SW480 (cell line): ENCODE results near the gene KNG1.
"Not testable (repeated sequence)": the region's sequence is repeated elsewhere in the genome, so short reads cannot be mapped to it uniquely, and the experiment has no call there.

Experiments
- DNase-seq: peaks from one replicate; pipeline ENCODE4 v3.0.0-alpha.2; 2016; ENCODE audit warnings: low spot score

Gene KNG1

DNA sequence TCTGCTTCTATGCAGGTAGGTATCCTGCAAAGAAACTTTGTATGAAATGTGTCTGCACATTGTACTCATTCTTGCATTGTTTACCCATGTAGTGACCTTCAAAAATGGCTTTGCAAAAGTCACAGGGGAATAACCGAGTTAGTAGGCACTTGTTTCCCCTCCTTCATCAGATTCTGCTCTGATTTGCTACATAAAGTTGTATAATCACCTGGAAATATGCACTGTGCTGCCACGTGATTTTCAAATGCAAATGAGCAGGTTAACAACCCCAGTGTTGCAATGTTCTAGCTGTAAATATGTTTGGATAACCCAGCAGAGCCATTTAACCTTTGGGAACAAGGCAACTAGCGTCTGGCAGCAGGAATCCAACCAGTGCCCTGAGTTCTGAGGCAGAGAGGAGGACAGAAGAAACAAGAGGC, at the start of gene KNG1:
Gene KNG1, plus strand, starts transcription at position 321 of the 419 bp plus-strand sequence. CDS start 184 bp downstream, outside the sequence.
- no peak for DNase-seq

- no peak for DNase-seq
These were observed 48.7 kb upstream of the KNG1 start for GRCh38 chr3:186668426-186668825.

GRCh38 chr3:186669378-186670084, 47.6 kb upstream of the KNG1 start:
- peak; percentile 57 for DNase-seq

GRCh38 chr3:186670155-186670554, 47.0 kb upstream of the KNG1 start:
- DNase-seq: no peak

DNA sequence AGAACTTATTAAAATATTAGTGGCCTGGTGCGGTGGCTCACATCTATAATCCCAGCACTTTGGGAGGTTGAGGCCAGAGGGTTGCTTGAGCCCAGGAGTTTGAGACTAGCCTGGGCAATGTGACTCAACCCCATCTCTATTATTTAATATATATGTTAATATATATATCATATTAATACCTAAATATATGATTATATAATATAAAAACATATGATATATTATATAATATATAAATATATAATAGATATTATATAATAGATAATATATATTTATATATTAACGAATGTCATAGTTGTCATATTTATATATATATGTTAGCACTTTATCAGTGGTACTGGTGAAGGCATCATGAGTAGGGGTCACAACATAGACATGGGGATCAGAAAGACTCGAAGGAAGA, 46.1 kb upstream of the KNG1 start:
- no peak for DNase-seq

DNA sequence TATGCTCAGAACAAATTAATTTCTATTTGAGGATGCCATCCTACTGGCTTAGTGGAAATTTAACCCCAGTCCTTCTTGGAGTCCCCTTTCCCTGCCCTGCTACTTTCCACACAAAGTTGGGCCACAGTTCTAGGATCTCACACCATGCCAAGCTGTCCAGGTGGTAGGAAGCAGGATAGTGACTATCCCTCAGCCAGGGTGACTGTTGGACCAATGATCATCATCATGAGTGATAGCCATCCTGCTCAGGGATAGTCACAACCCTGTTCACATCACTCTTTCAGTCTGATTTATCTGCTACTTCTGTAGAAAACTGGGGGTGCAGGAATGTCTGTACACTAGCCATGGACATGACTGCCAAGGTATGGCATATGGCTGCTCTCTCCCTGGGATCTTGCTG, 38.6 kb upstream of the KNG1 start:
- DNase-seq: no peak

GRCh38 chr3:186679151-186679550, 38.0 kb upstream of the KNG1 start:
- no peak for DNase-seq

DNA sequence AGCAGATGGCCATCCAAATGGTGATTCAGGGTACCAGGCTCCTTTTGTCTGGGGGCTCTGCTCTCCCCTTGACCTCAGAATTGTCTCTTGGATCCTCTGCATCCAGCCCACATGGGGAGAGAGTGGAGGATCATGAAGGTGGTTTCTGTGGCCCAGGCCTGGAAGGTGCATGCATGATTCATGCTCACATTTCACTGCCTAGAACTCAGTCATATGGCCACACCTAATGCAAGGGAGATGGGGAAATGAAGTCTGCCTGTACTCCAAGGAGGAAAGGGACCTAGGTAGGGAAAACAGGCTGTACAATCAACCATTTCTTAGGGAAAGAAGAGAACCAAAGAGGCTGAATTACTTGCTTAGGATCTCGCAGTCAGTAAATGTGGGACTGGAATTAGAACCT, 36.3 kb upstream of the KNG1 start:
- DNase-seq: no peak

- no peak for DNase-seq
These were observed 34.3 kb upstream of the KNG1 start for GRCh38 chr3:186682812-186683211.

- no peak for DNase-seq
These were observed 33.2 kb upstream of the KNG1 start for GRCh38 chr3:186683979-186684378.

GRCh38 chr3:186686475-186686874, 30.7 kb upstream of the KNG1 start:
- DNase-seq: not testable (repeated sequence)

DNA sequence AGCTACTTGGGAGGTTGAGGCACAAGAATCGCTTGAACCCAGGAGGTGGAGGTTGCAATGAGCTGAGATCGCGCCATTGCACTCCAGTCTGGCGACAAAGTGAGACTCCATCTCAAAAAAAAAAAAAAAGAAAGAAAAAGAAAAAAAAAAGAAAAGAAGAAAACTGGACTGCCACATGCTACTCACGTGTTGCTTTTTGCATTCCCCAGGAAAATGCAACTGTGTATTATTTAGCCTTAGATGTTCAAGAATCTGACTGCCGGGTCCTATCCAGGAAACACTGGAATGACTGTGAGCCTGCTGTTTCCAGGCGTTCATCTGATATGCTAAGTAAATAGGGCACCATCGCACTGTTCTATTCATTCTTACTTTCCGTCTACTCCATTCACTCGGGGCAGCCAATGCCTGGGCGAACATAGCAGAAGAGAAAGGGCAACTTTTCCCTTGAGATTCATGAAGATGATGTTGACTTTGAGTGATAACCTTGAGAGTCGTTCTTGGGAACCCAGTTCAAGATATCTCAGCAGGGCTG, 30.0 kb upstream of the KNG1 start:
- DNase-seq: no peak

- DNase-seq: not testable (repeated sequence)
These were observed 26.9 kb upstream of the KNG1 start for GRCh38 chr3:186690304-186690703.

DNA sequence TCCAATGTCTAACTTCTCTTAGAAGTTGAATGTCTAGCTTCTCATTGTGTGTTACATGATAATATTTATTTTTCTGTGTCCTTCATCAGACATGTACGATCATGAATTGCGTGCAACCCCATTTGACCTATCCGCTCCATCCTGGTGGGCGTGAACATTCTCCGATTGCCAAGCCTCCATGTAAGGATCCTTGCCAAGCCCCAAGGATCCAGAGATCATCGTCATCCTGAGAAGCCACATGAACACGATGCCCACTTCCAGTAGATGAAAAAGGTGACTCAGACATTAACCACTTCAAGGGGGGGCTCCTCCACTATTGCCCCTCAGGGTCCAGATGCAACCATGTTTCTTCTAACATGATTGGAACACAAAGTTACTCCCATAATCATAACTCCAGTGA, 25.5 kb upstream of the KNG1 start:
- DNase-seq: no peak

- no peak for DNase-seq
These were observed 23.3 kb upstream of the KNG1 start for GRCh38 chr3:186693843-186694242.

- DNase-seq: no peak
These were observed 22.7 kb upstream of the KNG1 start for GRCh38 chr3:186694288-186695032.

- DNase-seq: no peak
These were observed 20.6 kb upstream of the KNG1 start for GRCh38 chr3:186696522-186696921.

GRCh38 chr3:186697510-186697909, 19.6 kb upstream of the KNG1 start:
- no peak for DNase-seq

DNA sequence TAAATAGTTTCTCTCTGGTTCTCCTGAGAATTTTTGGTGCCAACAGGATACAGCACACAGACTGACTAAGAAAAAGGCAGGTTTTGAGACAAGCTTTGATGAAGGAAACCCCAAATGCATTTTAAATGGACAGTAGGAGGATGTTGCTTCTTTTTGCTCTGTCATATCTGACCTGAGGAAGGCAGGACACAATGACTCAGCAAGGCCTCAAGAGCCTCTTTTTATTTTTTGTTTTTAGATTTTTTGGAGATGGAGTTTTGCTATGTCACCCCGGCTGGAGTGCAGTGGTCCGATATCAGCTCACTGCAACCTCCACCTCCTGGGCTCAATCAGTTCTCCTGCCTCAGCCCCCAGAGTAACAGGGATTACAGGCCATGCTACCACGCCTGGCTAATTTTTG, 16.9 kb upstream of the KNG1 start:
- no peak for DNase-seq

- DNase-seq: not testable (repeated sequence)
These were observed 14.7 kb upstream of the KNG1 start for GRCh38 chr3:186702451-186702850.

DNA sequence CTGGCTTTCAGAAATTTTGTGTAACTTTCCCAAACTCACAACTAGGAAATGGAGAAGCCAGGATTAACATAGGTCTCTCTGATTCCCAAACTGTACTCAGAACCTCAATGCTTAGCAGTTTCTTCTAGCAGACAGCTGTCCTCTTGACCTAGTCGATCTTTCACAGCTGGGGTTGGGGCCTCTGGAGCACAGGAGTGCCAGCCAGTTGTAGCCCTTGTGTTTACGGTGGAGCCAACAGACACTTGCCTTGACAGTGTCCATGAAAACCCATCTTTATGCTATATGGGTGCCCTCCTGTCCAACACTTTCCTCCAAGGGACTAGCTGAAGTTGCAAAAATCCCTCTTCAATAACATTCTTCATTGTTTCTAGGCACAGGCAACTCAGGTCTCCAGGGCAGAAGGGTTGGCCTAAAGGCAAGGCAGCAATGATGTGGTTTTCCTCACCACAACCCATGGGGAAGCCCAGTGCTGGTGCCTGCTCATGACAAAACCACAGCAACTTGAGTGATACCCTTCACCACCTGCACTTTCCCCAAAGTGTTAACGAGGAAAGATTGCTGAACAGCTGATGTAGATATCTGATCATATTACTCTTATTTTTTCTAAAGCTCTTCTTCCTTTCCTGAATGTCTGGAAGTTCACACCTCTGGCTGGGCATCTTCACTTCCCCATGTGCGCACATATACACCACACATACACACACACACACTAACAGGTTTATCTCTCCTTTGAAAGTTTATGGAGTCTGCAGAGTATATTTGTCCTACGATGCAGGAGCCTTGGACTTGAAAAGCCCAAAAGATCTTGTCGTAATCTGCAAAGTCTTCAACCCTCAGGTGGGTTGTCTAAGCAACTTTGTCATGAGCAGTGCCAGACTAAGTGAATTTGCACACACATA, 11.0 kb upstream of the KNG1 start:
- DNase-seq: no peak

GRCh38 chr3:186708983-186709679, 8.0 kb upstream of the KNG1 start:
- DNase-seq: no peak
